WTC11 (cell line): ENCODE measurements around the gene VILL.

Experiments used
- CTCF ChIP-seq: fragments of 200-600 bp; IDR thresholded peaks from 2 replicates; pipeline ENCODE4 v1.8.0; 2022; ENCODE audit warnings: antibody characterized with exemption
- HMGXB4 ChIP-seq: sonication (generic); formaldehyde crosslinking; IDR thresholded peaks from 2 replicates; pipeline ENCODE4 v1.8.1; 2023; ENCODE audit warnings: mild to moderate bottlenecking, moderate library complexity, missing genetic modification reagents
- JUN ChIP-seq: sonication (generic); formaldehyde crosslinking; IDR thresholded peaks from 2 replicates; pipeline ENCODE4 v1.8.0; 2023; ENCODE audit warnings: mild to moderate bottlenecking, missing genetic modification reagents
- MAX ChIP-seq: sonication (generic); formaldehyde crosslinking; IDR thresholded peaks from 2 replicates; pipeline ENCODE4 v1.8.0; 2022; ENCODE audit warnings: mild to moderate bottlenecking, missing genetic modification reagents
- NR1H2 ChIP-seq: sonication (generic); formaldehyde crosslinking; IDR thresholded peaks from 2 replicates; pipeline ENCODE4 v1.9.0; 2021; ENCODE audit warnings: mild to moderate bottlenecking, moderate library complexity, missing genetic modification reagents
- USF2 ChIP-seq: sonication (generic); formaldehyde crosslinking; IDR thresholded peaks from 2 replicates; pipeline ENCODE4 v1.8.1; 2023; ENCODE audit warnings: mild to moderate bottlenecking, missing genetic modification reagents, moderate library complexity
- ZNF121 ChIP-seq: sonication (generic); formaldehyde crosslinking; IDR thresholded peaks from 2 replicates; pipeline ENCODE4 v1.8.0; 2023; ENCODE audit warnings: missing genetic modification reagents
- ZNF138 ChIP-seq: sonication (generic); formaldehyde crosslinking; conservative IDR thresholded peaks from 2 replicates; pipeline ENCODE4 v1.8.1; 2022; ENCODE audit warnings: mild to moderate bottlenecking, moderate library complexity, missing genetic modification reagents
- TF ChIP-seq, protein P1 (sequence below): sonication (generic); formaldehyde crosslinking; IDR thresholded peaks from 2 replicates; pipeline ENCODE4 v1.8.1; 2022; ENCODE audit warnings: low read depth, mild to moderate bottlenecking, moderate library complexity, missing genetic modification reagents, borderline replicate concordance

DNA sequence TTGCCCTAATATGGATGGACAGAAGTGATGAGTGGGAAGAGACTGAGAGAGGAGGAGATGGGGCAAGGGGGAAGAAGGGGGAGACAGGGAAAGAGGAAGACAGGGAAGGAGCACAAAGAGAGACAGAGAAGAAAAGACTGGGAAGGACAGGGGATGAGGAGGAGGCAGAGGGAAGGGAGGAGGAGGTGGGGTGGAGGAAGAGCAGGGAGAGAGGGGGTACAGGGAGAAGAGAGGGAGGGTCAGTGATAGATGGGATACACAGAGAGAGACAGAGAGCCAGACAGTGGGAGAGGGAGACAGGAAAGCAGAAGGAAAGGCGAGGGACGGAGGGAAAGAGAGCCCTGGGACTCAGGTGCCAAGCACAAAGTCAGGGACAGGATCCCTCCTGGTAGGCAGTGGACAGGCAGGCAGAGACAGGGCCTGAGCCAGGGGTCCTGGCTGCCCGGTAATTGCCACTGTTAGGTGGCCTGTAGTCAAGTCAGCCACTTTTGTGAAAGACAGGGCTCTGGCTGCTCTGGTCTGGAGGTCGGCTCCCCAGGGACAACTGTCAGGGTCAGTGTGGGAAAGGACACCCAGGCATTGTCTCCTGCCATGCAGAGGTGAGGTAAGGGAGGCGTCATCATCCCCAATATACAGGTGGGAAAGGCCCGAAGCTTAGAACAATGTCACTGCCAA lies 9.8 kb downstream of the VILL start:
- TF ChIP-seq CTCF = no peak
- TF ChIP-seq USF2 = no peak
- no peak for TF ChIP-seq HMGXB4 (CRISPR knock-in tag)
- TF ChIP-seq NR1H2 (CRISPR knock-in tag) = no peak
- TF ChIP-seq, protein P1, sequence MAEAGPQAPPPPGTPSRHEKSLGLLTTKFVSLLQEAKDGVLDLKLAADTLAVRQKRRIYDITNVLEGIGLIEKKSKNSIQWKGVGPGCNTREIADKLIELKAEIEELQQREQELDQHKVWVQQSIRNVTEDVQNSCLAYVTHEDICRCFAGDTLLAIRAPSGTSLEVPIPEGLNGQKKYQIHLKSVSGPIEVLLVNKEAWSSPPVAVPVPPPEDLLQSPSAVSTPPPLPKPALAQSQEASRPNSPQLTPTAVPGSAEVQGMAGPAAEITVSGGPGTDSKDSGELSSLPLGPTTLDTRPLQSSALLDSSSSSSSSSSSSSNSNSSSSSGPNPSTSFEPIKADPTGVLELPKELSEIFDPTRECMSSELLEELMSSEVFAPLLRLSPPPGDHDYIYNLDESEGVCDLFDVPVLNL (CRISPR knock-in tag) = no peak
- no peak for TF ChIP-seq MAX (CRISPR knock-in tag)
- no peak for TF ChIP-seq JUN (CRISPR knock-in tag)
- TF ChIP-seq ZNF138 (CRISPR knock-in tag) = no peak
- TF ChIP-seq ZNF121 (CRISPR knock-in tag) = no peak
